Measurements from ENCODE around the gene DNAH10.

DNA sequence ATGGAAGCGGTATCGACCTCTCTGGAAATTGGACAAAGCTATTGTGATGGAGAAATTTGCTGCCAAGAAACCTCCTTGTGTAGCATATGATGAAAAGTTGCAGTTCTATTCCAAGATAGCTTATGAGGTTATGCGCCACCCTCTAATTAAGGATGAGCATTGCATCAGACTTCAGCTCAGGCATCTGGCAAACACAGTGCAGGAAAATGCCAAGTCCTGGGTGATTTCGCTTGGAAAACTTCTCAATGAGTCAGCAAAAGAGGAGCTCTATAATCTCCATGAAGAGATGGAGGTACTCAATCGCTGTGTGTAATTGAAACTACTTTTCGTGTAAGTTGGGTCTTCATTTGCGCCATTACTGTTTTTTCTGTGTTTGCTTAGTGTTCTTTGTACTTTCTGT, 51.2 kb downstream of the DNAH10 start:
- TF ChIP-seq POLR2A (IDR thresholded peaks at IDR 0.05; ENCODE audit: low read depth, low read length), result no peak
- TF ChIP-seq RAD21 (IDR thresholded peaks at IDR 0.05; ENCODE audit: low read length), result no peak
- TF ChIP-seq MAFK (IDR thresholded peaks at IDR 0.05; ENCODE audit: low read depth, low read length), result no peak; the same call in 1 of the 2 replicates
- TF ChIP-seq, protein P1, sequence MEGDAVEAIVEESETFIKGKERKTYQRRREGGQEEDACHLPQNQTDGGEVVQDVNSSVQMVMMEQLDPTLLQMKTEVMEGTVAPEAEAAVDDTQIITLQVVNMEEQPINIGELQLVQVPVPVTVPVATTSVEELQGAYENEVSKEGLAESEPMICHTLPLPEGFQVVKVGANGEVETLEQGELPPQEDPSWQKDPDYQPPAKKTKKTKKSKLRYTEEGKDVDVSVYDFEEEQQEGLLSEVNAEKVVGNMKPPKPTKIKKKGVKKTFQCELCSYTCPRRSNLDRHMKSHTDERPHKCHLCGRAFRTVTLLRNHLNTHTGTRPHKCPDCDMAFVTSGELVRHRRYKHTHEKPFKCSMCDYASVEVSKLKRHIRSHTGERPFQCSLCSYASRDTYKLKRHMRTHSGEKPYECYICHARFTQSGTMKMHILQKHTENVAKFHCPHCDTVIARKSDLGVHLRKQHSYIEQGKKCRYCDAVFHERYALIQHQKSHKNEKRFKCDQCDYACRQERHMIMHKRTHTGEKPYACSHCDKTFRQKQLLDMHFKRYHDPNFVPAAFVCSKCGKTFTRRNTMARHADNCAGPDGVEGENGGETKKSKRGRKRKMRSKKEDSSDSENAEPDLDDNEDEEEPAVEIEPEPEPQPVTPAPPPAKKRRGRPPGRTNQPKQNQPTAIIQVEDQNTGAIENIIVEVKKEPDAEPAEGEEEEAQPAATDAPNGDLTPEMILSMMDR (conservative IDR thresholded peaks at IDR 0.05; ENCODE audit: low read depth, low read length), result no peak
- TF ChIP-seq, protein P2, sequence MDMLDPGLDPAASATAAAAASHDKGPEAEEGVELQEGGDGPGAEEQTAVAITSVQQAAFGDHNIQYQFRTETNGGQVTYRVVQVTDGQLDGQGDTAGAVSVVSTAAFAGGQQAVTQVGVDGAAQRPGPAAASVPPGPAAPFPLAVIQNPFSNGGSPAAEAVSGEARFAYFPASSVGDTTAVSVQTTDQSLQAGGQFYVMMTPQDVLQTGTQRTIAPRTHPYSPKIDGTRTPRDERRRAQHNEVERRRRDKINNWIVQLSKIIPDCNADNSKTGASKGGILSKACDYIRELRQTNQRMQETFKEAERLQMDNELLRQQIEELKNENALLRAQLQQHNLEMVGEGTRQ (IDR thresholded peaks at IDR 0.05; ENCODE audit: low read depth, low read length), result no peak
- 0 out of 2 replicates have a peak, but pooled peaks have one; percentile 34 for TF ChIP-seq CEBPB (IDR thresholded peaks at IDR 0.05; ENCODE audit: low read depth, low read length)
- TF ChIP-seq RCOR1 (IDR thresholded peaks at IDR 0.05; ENCODE audit: insufficient replicate concordance, low read length), result no peak
